IPS-18c (cell line): Measurements from ENCODE around the gene PSMB10.

ENCODE experiments used
- H3K4me3 ChIP-seq: 2 replicates; pipeline ENCODE4 v1.7.0; 2013; ENCODE audit warnings: low read depth, mild to moderate bottlenecking, low read length, moderate library complexity; ENCODE audit not compliant: insufficient read depth
- H3K9me3 ChIP-seq: one replicate; pipeline ENCODE4 v1.6.1; 2013; ENCODE audit warnings: mild to moderate bottlenecking, low read length, moderate library complexity; ENCODE audit not compliant: control insufficient read depth, insufficient read depth

PSMB10 gene

GRCh38 chr16:67965668-67966548 is 29.3 kb upstream of the PSMB10 start:
- H3K4me3 ChIP-seq: no peak overlapping the region
- H3K9me3 ChIP-seq: no peaks in the 10 kb centered on the region

GRCh38 chr16:67964477-67965131 is 28.0 kb upstream of the PSMB10 start:
- H3K4me3 ChIP-seq: no peak overlapping the region
- H3K9me3 ChIP-seq: no peaks in the 10 kb centered on the region

GRCh38 chr16:67963662-67964321 is 27.1 kb upstream of the PSMB10 start:
- Histone ChIP-seq H3K4me3 (no peak overlapping the region; the same call in 1 of the 2 replicates), H3K9me3 (no peaks in the 10 kb centered on the region)

DNA sequence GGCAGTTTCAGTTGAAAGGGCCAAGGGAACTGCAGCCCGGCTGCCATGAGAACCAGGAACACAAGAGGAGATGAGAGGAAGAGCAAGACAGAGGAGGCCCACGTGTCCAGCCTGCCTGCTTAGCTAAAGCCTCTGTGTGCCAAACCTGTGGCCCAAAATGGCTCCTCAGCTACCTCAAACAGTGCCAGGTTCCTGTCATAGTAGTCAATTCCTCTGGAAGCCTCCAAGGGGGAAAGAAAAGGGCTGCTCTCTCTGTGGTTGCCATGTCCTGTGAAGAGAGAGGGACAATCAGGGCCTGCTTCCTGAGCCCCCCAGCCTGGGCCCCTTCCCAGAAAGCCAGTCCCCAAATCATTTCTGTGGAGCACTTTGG is 26.6 kb upstream of the PSMB10 start:
- H3K4me3 ChIP-seq: no peak overlapping the region; the same call in 1 of the 2 replicates
- H3K9me3 ChIP-seq: no peaks in the 10 kb centered on the region

DNA sequence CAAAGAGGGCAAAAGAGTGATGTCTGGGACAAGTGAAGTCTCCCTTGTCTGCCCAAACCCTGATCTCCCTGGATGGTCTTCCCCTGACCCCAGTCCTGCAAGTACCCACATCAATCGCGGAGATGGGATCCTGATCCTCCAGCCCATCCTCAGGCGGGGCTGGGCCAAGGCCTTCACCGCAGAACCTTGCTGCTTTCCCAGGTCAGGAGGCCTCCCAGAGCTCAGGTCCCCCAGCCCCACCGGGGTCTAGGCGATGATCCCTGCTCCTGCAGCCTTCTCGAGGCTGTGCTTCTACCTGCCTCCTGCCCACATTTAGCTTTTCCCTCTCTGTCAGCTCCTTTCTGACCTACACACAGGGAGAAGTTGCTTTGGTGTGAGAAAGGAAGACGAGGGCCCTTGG is 25.5 kb upstream of the PSMB10 start:
- H3K9me3 ChIP-seq: no peaks in the 10 kb centered on the region

DNA sequence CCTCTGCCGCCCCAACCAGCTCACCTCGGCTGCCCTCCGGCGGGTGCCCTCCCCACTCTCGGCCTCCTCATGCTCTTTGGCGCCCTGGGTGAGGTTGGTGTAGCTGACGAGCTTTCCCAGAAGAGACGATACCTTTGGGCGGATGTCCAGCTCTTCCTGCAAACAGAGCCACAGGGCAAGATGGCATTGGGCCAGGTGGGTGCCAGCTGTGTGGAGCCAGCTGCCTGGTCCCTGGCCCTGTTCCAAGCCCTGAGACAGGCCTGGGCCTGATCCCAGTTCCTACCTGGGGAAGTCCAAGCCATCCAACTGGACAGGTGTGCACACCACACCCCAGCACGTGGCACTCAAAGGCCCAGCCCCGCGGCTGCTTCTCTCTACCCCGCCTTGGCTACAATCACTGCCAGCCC is 24.9 kb upstream of the PSMB10 start:
- no peak overlapping the region for H3K4me3 ChIP-seq
- H3K9me3 ChIP-seq: no peaks in the 10 kb centered on the region

More for the DNA sequence above, 25.5 kb upstream of the PSMB10 start:
- H3K4me3 ChIP-seq: no peak overlapping the region

DNA sequence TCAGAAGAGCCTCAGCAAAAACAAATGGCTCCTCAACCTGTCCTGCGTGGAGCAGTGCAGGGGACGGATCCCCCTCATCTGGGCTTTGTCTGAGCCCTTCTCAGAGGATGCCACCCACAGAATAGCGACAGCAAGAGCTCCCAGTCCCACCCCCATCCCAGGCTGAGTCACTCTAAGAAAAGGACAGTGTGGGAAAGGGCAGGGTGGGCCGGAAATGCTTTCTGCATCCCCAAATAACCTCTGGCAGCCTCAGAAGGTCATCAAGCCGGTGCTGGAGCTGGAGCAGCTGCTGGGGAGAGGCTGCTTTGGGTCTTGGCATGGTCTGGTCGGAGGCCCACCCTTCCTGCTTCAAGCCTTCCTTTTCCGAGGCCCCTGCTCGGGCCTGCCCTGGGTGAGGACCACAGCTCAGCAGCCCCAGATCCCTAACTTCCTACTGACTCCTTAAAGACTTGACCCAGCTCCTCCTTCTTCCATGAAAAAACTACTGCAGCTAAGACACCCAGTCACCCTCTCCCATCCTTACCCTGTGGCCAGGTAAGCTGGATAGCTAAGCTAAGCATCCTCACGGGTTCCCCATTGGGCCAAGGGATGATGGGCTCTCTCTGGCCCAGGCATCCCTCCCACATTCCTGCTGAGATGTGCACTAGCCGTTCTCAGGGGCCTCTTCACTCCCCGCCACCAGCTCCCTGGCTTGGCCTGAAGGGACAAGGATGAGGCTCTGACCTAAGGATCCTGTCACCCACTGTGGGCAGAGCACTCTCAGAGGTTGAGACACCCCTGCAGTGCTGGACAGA is 23.1 kb upstream of the PSMB10 start:
- H3K4me3 ChIP-seq: no peak overlapping the region

DNA sequence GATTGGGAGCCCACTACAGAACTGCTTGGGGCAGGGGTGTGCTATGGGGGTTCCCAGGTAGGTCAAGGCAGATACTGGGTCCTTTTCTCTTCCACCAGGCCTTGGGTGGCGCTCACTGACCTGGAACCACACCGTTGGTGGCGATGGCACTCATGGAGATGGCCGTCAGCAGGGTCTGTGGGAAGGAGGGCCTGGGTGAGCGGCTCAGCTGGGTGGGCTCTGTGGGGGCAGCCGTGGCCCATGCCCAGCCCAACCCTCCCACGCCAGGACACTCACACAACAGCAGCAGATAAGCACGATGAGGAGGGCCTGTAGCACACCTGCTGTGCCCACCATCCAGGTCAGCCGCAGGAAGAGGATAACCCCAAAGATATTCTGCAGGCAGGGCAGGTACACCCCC is 21.0 kb upstream of the PSMB10 start:
- no peaks in the 10 kb centered on the region for H3K9me3 ChIP-seq
- no peak overlapping the region for H3K4me3 ChIP-seq

More for the DNA sequence above, 23.1 kb upstream of the PSMB10 start:
- no peaks in the 10 kb centered on the region for H3K9me3 ChIP-seq

GRCh38 chr16:67954421-67955196 is 18.0 kb upstream of the PSMB10 start:
- Histone ChIP-seq H3K4me3 (no peak overlapping the region), H3K9me3 (no peaks in the 10 kb centered on the region)

GRCh38 chr16:67953641-67954375 is 17.2 kb upstream of the PSMB10 start:
- H3K9me3 ChIP-seq: no peaks in the 10 kb centered on the region
- H3K4me3 ChIP-seq: no peak overlapping the region

DNA sequence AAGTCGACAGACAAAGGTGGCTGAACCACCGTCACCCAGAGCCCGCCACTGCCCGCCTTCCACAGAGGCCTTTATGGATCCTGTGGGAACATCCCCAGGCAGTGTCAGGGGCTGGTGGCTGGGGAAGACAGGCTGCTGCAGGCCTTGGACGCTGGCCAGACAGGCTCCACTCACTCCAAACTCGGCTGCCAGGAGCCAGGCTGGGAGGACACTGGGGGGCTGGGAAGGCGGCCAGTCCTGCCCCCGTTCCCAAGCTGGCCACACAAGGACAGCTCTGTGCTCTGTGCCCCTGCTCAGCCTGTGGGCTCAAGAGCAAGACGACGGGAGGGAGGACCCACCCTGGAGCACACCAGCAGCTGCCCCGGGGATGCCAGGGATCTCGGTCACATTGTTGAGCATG is 14.8 kb upstream of the PSMB10 start:
- no peaks in the 10 kb centered on the region for H3K9me3 ChIP-seq

DNA sequence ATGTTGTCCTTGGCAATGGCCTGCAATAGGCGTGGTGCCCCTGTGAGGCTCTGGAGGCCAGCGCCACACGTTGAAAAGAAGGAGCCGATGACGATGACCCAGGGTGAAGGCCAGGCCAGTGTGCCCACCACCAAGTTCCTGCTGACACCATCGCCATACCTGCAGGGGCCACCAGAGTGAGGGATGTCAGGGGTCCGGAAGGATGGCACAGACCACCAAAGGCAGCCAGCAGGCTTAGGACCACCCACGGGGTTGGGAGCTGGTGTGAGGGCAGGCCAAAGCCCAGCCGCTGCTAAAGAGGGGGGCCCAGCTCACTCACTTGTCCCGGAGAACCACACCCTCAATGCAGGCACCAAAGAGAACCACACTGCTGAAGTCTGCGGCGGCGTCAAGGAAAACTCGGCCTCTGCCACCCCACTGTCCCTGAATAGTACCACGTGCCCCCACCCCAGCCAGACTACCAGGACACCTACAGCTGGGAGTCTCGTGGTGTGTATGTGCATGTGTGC is 13.7 kb upstream of the PSMB10 start:
- H3K9me3 ChIP-seq: no peaks in the 10 kb centered on the region
- H3K4me3 ChIP-seq: no peak overlapping the region

More for the DNA sequence above, 14.8 kb upstream of the PSMB10 start:
- H3K4me3 ChIP-seq: no peak overlapping the region

- Histone ChIP-seq H3K9me3 (no peaks in the 10 kb centered on the region), H3K4me3 (no peak overlapping the region)
Measured at GRCh38 chr16:67949645-67950044, 13.0 kb upstream of the PSMB10 start.

- H3K9me3 ChIP-seq: no peaks in the 10 kb centered on the region
Measured at GRCh38 chr16:67948015-67948414, 11.4 kb upstream of the PSMB10 start.

GRCh38 chr16:67946966-67947558 is 10.4 kb upstream of the PSMB10 start:
- no peak overlapping the region for H3K4me3 ChIP-seq
- H3K9me3 ChIP-seq: no peaks in the 10 kb centered on the region

More at GRCh38 chr16:67948015-67948414, 11.4 kb upstream of the PSMB10 start:
- H3K4me3 ChIP-seq: no peak overlapping the region
